Stimulated activated CD4-positive, alpha-beta T cell treated with anti-CD3 and anti-CD28 coated beads, Interleukin-2, amount 100 ng/mL, for 4 hours (primary cell): Measurements from ENCODE around the gene FRMPD4.
"Not testable (repeated sequence)": the region's sequence is repeated elsewhere in the genome, so short reads cannot be mapped to it uniquely, and the experiment has no call there.

Experiments
- DNase-seq: peaks from one replicate; pipeline ENCODE4 v3.0.0-alpha.2; 2020; ENCODE audit warnings: low read depth

The FRMPD4 gene

DNA sequence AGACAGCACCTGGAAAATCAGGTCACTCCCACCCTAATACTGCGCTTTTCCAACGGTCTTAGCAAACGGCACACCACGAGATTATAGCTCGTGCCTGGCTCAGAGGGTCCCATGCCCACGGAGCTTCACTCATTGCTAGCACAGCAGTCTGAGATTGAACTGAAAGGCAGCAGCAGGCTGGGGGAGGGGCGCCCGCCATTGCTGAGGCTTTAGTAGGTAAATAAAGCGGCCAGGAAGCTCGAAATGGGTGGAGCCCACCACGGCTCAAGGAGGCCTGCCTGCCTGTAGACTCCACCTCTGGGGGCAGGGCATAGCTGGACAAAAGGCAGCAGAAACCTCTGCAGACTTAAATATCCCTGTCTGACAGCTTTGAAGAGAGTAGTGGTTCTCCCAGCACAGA lies 399.8 kb downstream of the FRMPD4 start:
- not testable (repeated sequence) for DNase-seq

DNA sequence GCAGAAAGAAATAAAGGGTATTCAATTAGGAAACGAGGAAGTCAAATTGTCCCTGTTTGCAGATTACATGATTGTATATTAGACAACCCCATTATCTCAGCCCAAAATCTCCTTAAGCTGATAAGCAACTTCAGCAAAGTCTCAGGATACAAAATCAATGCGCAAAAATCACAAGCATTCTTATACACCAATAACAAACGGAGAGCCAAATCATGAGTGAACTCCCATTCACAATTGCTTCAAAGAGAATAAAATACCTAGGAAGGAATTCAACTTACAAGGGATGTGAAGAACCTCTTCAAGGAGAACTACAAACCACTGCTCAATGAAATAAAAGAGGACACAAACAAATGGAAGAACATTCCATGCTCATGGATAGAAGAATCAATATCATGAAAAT lies 404.0 kb downstream of the FRMPD4 start:
- not testable (repeated sequence) for DNase-seq

DNA sequence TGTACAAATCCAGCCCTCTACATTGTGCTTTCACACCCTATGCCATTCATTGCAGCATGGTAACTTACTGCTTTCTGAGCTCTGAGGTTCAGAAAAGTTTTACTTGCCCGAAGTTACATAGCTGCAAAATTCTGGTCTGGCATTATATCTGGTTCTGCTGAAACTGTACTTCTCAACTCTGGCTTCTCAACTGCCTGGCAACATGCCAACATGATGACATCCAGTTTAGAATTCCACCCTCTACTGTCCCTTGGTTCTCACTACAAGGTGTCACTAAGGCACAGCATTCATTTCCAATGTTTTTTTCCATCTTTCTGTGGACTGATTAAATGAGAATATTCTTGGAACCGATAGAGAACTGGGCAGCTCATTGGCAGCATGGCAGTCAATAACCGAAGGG lies 410.1 kb downstream of the FRMPD4 start:
- no peak for DNase-seq

- no peak for DNase-seq
Observed at GRCh38 chrX:12548746-12549145, 410.5 kb downstream of the FRMPD4 start.

DNA sequence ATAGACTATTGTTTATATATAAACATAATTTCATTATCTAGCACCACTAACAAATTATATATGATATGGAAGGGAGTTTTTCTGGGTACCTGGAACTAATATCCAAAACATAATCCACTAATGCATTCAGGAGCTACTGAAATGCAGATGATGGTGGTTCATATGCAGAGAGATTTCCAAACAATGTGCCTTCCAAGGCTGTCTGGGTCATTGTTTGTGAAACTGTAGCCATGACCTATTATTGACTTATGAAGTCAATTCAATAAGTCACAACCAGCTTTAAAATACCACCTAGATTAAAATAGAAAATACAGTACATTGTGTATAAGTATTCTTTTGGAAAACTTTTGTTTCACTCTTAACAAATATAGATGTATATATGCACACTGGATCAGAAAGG lies 415.9 kb downstream of the FRMPD4 start:
- DNase-seq, result no peak

DNA sequence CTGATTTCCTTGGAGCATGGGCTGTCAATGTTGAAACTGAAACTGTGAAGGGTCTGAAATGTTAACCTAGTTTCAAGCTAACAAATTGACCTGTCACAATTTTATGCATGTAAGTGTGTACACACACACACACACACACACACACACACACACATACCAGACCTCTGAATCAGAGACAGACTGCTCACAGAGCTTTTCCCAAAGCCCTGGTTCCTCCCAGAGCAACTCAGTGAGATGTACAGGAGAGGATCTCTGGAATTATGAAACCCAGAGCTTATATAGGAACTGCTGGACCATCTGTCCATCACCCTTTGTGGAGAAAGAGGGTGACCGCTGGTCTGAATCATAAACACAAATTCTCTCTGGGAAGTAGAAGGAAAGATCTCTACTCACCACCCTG lies 424.8 kb downstream of the FRMPD4 start:
- no peak for DNase-seq

DNA sequence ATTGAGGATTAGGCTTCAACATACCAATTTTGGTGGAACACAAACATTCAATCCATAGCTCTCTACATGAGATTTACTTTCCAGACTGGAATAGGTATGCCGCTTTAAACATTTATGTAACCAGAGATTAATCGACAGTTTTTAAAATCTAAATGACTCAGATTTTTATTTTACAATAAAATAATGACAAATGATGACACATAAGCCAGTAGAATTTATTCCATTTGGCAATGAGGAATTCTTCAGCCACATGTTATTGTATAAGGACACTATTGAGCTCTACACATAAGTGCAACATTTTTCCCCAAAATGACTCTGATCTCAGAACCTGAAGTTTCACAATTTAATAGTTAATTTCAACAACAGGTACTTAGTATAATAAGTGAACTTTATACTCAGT lies 425.9 kb downstream of the FRMPD4 start:
- no peak for DNase-seq

GRCh38 chrX:12567857-12568256 lies 429.6 kb downstream of the FRMPD4 start:
- DNase-seq, result no peak

DNA sequence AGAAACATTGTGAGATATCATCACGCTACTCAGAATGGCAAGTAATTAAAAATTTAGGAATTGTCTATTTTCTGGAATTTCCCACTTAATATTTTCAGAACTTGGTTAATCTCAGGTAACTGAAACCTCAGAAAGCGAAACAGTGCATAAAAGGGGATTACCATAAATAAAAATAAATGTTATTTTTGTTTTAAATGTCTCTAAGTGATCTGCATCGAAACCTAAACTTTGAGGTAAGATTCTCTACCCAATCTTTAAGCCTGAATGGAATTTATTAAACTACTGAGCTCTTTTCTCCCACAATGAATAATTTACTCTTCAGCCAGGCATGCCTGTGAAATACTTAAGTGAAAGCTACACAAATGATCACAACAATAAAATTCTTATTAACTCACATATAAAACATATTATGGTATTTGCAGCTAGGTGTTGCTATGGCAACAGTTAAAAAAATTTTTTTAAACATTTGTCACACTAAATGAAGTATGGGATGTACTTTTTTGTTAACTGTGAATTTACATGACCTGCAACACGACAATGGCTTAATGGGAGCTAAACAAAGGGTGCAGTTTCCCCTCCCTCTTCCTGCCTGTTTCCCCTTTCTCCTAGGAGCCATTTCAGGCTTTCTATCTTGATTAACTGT lies 432.7 kb downstream of the FRMPD4 start:
- no peak for DNase-seq

GRCh38 chrX:12579311-12579710 lies 441.0 kb downstream of the FRMPD4 start:
- no peak for DNase-seq

DNA sequence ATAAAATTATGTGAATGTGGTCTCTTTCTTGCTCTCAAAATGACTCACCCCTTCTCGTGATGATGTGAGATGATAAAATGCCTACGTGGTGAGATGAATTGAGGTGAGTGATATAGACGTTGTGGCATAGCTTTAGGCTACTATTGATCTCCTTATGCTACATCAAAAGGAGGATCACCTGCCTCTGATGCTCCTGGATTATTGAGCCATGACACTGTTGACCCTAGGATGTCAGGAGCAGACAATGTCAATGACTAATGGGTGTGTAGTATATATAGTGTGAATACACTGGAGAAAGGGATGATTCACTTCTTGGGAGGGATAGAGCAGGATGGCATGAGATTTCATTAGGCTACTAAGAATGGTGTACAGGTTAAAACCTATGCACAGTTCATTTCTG lies 442.3 kb downstream of the FRMPD4 start:
- no peak for DNase-seq

DNA sequence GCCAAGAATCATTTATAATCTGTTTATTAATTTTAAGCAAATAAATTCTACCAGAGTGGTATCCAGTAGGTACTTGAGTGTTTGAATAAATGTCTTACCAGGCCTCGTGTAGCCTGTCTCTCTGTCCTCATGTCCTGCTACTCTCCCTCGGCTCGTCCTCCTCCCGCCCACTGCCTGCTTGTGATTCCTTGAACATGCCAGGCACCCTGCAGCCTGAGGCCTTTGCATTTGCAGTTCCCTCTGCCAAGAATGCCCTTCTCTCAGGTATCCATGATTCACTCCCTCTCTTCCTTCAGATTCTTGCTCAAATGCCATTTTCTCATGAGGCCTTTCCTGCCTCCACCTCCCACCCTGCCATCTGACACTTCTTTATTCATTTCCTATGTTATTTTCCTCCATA lies 443.3 kb downstream of the FRMPD4 start:
- DNase-seq, result no peak

DNA sequence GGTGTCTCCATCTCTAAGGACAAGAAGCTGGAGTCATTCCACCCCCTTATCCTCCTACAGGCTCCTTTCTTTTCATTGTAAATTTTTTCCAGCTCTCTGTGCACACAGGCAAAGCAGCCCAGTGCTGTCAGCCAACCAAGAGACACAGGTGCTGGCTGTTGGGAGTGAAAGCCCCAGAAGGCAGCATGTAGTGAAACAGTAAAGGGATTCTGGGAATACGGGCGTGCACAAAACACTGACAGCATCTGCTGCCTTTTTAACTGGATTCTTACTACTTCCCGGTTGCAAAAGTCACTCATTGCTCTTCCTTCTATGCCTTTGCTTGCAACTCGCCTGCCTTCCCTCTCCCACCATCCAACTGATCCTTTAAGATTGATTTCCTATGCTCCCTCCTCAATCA lies 444.4 kb downstream of the FRMPD4 start:
- DNase-seq, result no peak

GRCh38 chrX:12583543-12583942 lies 445.3 kb downstream of the FRMPD4 start:
- DNase-seq, result no peak

DNA sequence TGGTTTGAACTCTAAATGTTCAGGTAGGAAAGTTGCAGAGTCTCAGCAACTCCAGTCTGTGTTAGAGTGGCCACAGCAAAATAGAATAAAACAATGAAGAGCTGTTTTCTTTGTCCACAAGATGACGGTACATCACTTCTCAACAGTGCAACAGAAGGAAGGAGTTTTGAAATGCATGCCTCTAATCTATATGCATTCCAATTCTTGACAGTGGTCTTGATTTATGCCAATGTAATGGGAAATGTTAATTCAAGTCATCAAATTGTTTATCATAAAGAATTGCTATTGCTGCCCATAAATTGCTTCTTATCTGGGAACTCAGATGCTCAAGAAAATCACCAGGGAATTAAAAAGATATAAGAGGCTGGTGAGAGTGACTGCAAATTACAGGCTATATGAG lies 457.4 kb downstream of the FRMPD4 start:
- no peak for DNase-seq

GRCh38 chrX:12610079-12610478 lies 471.8 kb downstream of the FRMPD4 start:
- no peak for DNase-seq

- no peak for DNase-seq
Observed at GRCh38 chrX:12611471-12611870, 473.2 kb downstream of the FRMPD4 start.

GRCh38 chrX:12614266-12614665 lies 476.0 kb downstream of the FRMPD4 start:
- DNase-seq, result no peak

GRCh38 chrX:12615061-12615460 lies 476.8 kb downstream of the FRMPD4 start:
- DNase-seq, result no peak

DNA sequence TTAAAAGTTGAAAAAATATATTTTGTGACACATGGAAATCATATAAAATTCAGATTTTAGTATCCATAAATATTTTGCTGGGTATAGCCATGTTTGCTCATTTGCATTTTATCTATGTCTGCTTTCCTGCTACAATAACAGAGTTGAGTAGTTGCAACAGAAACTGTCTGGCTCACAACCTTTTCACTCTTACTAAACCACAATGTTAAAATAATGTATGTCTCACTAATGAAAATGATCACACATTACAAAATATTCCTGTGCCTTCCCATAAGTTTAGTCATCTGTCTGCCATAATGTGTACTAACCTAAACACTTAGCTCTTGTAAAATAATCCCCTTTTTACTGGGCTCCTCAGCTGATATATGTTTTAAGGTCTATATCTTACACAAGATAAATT lies 479.0 kb downstream of the FRMPD4 start:
- DNase-seq, result no peak

GRCh38 chrX:12647230-12647629 lies 509.0 kb downstream of the FRMPD4 start:
- no peak for DNase-seq

GRCh38 chrX:12648995-12649394 lies 510.7 kb downstream of the FRMPD4 start:
- DNase-seq, result no peak

DNA sequence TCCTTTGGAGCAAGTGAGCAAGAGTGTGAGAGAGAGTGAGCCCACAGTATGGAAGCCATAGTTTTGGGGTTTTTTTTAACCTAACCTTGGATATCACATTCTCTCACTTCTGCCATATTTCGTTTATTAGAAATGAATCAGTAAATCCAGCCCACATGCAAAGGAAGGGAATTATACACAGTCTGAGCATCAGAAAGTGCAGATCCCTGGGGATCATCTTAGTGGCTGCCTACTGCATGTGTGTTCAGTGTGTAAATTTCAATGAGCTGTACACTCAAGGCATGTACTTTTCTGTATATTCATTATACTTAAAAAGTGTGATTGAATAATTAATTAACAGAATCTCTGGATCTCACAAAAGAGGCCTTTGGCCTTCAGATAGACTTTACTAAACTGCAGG lies 519.2 kb downstream of the FRMPD4 start:
- DNase-seq, result no peak

- no peak for DNase-seq
Observed at GRCh38 chrX:12657881-12658280, 519.6 kb downstream of the FRMPD4 start.

- DNase-seq, result no peak
Observed at GRCh38 chrX:12661464-12661863, 523.2 kb downstream of the FRMPD4 start.
